AG09309 (cell line): ENCODE measurements around the gene PEX11A.

Source experiments
- DNase-seq: peaks from one replicate; pipeline ENCODE4 v3.0.0-alpha.2; 2010; ENCODE audit warnings: low read depth
- H3K4me3 ChIP-seq: 2 replicates; pipeline ENCODE4 v1.5.1; 2011; ENCODE audit warnings: mild to moderate bottlenecking, low read depth, low read length, moderate library complexity; ENCODE audit not compliant: control insufficient read depth
- CTCF ChIP-seq: IDR thresholded peaks from 2 replicates; pipeline ENCODE4 v1.5.1; 2011; ENCODE audit warnings: mild to moderate bottlenecking, low read depth, low read length, inconsistent platforms; ENCODE audit not compliant: insufficient read depth, control insufficient read depth; ENCODE audit errors: missing control alignments

PEX11A gene

GRCh38 chr15:89725064-89725463, 34.5 kb upstream of the PEX11A start:
- no peak overlapping the region for H3K4me3 ChIP-seq
- no peak for DNase-seq
- no peak for TF ChIP-seq CTCF

GRCh38 chr15:89724621-89725020, 34.1 kb upstream of the PEX11A start:
- TF ChIP-seq CTCF, result no peak
- H3K4me3 ChIP-seq, result no peak overlapping the region
- DNase-seq, result no peak

- DNase-seq, result no peak
- H3K4me3 ChIP-seq, result no peak overlapping the region
- no peak for TF ChIP-seq CTCF
Measured at GRCh38 chr15:89723031-89723430, 32.5 kb upstream of the PEX11A start.

- DNase-seq, result no peak
- no peak overlapping the region for H3K4me3 ChIP-seq
- TF ChIP-seq CTCF, result no peak
Measured at GRCh38 chr15:89714775-89715174, 24.2 kb upstream of the PEX11A start.

GRCh38 chr15:89707577-89707976, 17.0 kb upstream of the PEX11A start:
- H3K4me3 ChIP-seq, result no peak overlapping the region
- no peak for TF ChIP-seq CTCF
- DNase-seq, result no peak

- no peak overlapping the region for H3K4me3 ChIP-seq
- no peak for DNase-seq
- TF ChIP-seq CTCF, result no peak
Measured at GRCh38 chr15:89704411-89704810, 13.9 kb upstream of the PEX11A start.

- TF ChIP-seq CTCF, result no peak
- DNase-seq, result no peak
- no peak overlapping the region for H3K4me3 ChIP-seq
Measured at GRCh38 chr15:89695198-89695597, 4.6 kb upstream of the PEX11A start.
